Measurements from ENCODE around the gene MAD1L1. TPM values are rescaled to one million over a fixed set of nuclear protein-coding genes. Genes with fewer than 3 reads are reported as not detected.

Gene MAD1L1
- polyA plus RNA-seq, 1 experiment, result 32.0 TPM

DNA sequence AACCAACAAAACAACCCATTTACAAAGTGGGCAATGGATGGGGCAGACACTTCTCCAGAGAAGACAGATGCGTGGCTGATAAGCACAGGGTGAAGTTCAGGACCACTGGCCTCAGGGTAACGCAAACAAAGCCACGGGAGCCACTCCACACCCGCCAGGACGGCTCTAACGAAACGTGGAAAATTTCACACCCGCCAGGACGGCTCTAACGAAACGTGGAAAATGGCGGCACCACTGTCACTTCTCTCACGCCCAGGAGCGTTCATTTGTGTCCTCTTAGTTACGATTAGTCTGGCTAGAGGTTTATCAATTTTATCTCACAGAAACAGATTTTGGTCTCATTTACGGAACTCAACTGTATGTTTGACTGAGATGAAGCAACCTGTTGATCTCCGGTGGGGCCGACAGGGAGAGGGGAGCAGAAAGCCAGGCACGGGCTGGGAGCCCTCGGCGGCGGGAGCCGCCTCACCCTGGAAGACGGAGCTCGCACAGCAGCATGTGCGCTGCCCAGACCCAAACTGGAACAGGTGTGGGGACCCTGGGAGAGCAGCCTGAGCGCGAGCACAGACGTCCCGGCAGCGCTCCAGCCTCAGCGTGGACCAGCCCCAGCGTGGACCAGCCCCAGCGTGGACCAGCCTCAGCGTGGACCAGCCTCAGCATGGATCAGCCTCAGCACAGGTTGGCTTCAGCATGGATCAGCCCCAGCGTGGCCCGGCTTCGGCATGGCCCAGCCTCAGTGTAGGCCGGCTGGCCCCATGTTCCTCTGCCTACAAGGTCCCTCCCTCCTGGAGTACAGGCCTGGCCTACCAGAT lies 243.5 kb downstream of the MAD1L1 start:
- CTCF ChIA-PET, result no interaction called here
- POLR2A ChIA-PET, result no interaction called here
- Histone ChIP-seq H3K27me3 (ENCODE audit: control insufficient read depth, insufficient read depth, low read length) (no peaks in the 10 kb centered on the region), H3K36me3 (ENCODE audit: control insufficient read depth, insufficient read depth, low read length) (no peaks in the 10 kb centered on the region), H3K4me3 (ENCODE audit: low read depth, low read length) (no peak overlapping the region)
- no peak for DNase-seq (ENCODE audit: low read depth)
- no peak for TF ChIP-seq CTCF (IDR thresholded peaks at IDR 0.05; ENCODE audit: insufficient read depth, low read depth, low read length)

GRCh38 chr7:1988533-1988930 lies 244.2 kb downstream of the MAD1L1 start:
- no peak for TF ChIP-seq CTCF (IDR thresholded peaks at IDR 0.05; ENCODE audit: insufficient read depth, low read depth, low read length)
- CTCF ChIA-PET, result no interaction called here
- H3K27me3 ChIP-seq (ENCODE audit: control insufficient read depth, insufficient read depth, low read length), result no peaks in the 10 kb centered on the region
- no peak for DNase-seq (ENCODE audit: low read depth)
- no peak overlapping the region for H3K4me3 ChIP-seq (ENCODE audit: low read depth, low read length)
- no peaks in the 10 kb centered on the region for H3K36me3 ChIP-seq (ENCODE audit: control insufficient read depth, insufficient read depth, low read length)
- POLR2A ChIA-PET, result no interaction called here

DNA sequence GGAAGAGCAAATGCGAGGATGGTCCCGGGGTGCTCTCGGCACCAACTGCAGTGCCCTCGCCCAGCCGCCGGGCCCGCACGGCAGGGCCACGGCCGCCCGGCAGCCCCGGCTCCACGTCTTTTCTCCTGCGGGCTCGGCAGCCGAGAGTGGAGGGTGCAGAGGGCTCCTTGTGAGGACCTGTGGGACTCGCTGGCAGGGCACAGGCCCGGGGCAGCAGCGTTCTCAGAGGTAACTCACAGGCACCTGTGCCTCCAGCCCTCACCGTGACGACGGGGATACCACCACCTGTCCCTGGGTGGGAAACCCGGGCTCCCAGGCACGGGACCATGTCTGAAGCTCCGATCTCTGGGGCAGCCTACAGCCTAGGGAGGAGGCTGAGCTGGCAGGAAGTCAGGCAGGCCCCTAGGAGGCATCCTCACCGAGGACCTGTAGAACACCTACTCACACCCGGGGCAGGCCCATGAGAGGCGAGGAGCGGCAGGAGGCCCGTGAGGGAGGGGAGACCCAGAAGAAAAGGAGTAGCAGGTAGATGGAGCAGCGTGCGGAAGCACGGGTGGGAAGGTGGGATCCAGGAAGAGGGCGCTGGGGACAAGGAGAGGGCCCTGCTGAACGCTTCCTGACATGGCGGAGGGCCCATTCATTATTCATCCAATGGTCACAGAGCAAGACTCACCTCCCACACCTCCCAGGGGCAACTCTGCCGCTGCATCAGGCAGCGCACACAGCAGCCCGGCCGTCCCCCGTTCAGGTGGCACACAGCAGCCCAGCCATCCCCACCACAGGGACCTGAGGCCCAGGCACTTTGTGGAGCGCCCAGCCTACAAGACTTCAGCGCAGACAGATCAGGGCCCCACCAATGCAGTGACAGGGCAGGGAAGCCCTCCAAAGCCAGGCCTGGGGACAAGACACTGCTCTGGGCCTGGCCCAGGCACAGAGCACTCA lies 244.9 kb downstream of the MAD1L1 start:
- Histone ChIP-seq H3K36me3 (ENCODE audit: control insufficient read depth, insufficient read depth, low read length) (no peaks in the 10 kb centered on the region), H3K4me3 (ENCODE audit: low read depth, low read length) (no peak overlapping the region), H3K27me3 (ENCODE audit: control insufficient read depth, insufficient read depth, low read length) (no peaks in the 10 kb centered on the region)
- ChIA-PET CTCF (no interaction called here), POLR2A (no interaction called here)
- no peak for DNase-seq (ENCODE audit: low read depth)
- no peak for TF ChIP-seq CTCF (IDR thresholded peaks at IDR 0.05; ENCODE audit: insufficient read depth, low read depth, low read length)

GRCh38 chr7:1987084-1987535 lies 245.6 kb downstream of the MAD1L1 start:
- Histone ChIP-seq H3K27me3 (ENCODE audit: control insufficient read depth, insufficient read depth, low read length) (no peaks in the 10 kb centered on the region), H3K36me3 (ENCODE audit: control insufficient read depth, insufficient read depth, low read length) (no peaks in the 10 kb centered on the region), H3K4me3 (ENCODE audit: low read depth, low read length) (no peak overlapping the region)
- DNase-seq (ENCODE audit: low read depth), result no peak
- ChIA-PET CTCF (no interaction called here), POLR2A (no interaction called here)
- TF ChIP-seq CTCF (IDR thresholded peaks at IDR 0.05; ENCODE audit: insufficient read depth, low read depth, low read length), result no peak

- POLR2A ChIA-PET, result no interaction called here
- H3K36me3 ChIP-seq (ENCODE audit: control insufficient read depth, insufficient read depth, low read length), result no peaks in the 10 kb centered on the region
- H3K4me3 ChIP-seq (ENCODE audit: low read depth, low read length), result no peak overlapping the region
- no peaks in the 10 kb centered on the region for H3K27me3 ChIP-seq (ENCODE audit: control insufficient read depth, insufficient read depth, low read length)
- DNase-seq (ENCODE audit: low read depth), result no peak
- no peak for TF ChIP-seq CTCF (IDR thresholded peaks at IDR 0.05; ENCODE audit: insufficient read depth, low read depth, low read length)
- CTCF ChIA-PET, result no interaction called here
These were observed 246.2 kb downstream of the MAD1L1 start for GRCh38 chr7:1986366-1987083.
